HCT116 (cell line): ENCODE results near the gene ABR. TPM values are rescaled to one million over a fixed set of nuclear protein-coding genes. Genes with fewer than 3 reads are reported as not detected.

Experiments used
- ATAC-seq: fragments of 200-7000 bp; cut with Tn5 transposase; 2 replicates; pipeline ENCODE4 v1.9.1; 2020; ENCODE audit warnings: mild to moderate bottlenecking, moderate library complexity
- BruUV-seq: library from RNA; stranded (reverse); fragments of 400-500 nt; replicated peaks from 2 replicates; lab custom pipeline; 2021; lab: Mats Ljungman, UMichigan
- CTCF ChIA-PET: fragments of 300-600 bp; sonication (Branson Sonifier 250); formaldehyde crosslinking; loops from one replicate; lab custom pipeline; 2021; ENCODE audit warnings: antibody characterized with exemption; lab: Charles Lee
- POLR2A ChIA-PET: fragments of 300-600, 350-600 bp; sonication (Branson Sonifier 250); formaldehyde crosslinking; loops from one replicate; lab custom pipeline; 2021; ENCODE audit warnings: antibody characterized with exemption; lab: Charles Lee
- RAD21 ChIA-PET, 2 experiments: fragments of 300-600 bp; sonication (Branson Sonifier 250); formaldehyde crosslinking; loops; one replicate each; lab custom pipeline; 2023; ENCODE audit warnings: low total read pairs in 2 of 2; ENCODE audit not compliant: uncharacterized antibody in 2 of 2, unreplicated experiment in 2 of 2, low non-redundant PET in 1 of 2; lab: Charles Lee
- DNase-seq: peaks from one replicate; pipeline ENCODE4 v3.0.0-alpha.2; 2010; ENCODE audit warnings: low read depth, low spot score
- H2AFZ ChIP-seq: fragments of 200-600 bp; shearing (Covaris generic), sonication (generic); 2 replicates; pipeline ENCODE4 v1.6.1; 2017; ENCODE audit warnings: low read depth, mixed run types, mixed read lengths, antibody characterized with exemption, low read length; ENCODE audit not compliant: poor library complexity, severe bottlenecking
- H3K27ac ChIP-seq: 2 replicates; pipeline ENCODE4 v1.5.1; 2012; ENCODE audit warnings: low read depth, low read length
- H3K27me3 ChIP-seq: fragments of 200-600 bp; sonication (generic); 2 replicates; pipeline ENCODE4 v1.6.1; 2016; ENCODE audit warnings: mixed run types, low read length, mixed read lengths; ENCODE audit not compliant: insufficient read depth
- H3K36me3 ChIP-seq, 2 experiments: fragments of 200-500 bp in 1 of 2; fragments of 200-600 bp in 1 of 2; sonication (Bioruptor generic) in 1 of 2; sonication (generic) in 1 of 2; 2 replicates each; pipeline versions ENCODE4 v1.5.1 to v1.6.1; 2014 to 2016; ENCODE audit warnings: low read length in 2 of 2, inconsistent platforms in 1 of 2, mixed read lengths in 1 of 2, mixed run types in 1 of 2; ENCODE audit not compliant: insufficient read depth in 2 of 2, control insufficient read depth in 1 of 2
- H3K4me1 ChIP-seq, 2 experiments: fragments of 200-600 bp in 1 of 2; sonication (generic) in 1 of 2; 2 replicates each; pipeline versions ENCODE4 v1.5.1 to v1.6.1; 2012 to 2017; ENCODE audit warnings: low read length in 2 of 2, inconsistent platforms in 1 of 2, mild to moderate bottlenecking in 1 of 2, mixed read lengths in 1 of 2, mixed run types in 1 of 2, moderate library complexity in 1 of 2; ENCODE audit not compliant: insufficient read depth in 2 of 2, control insufficient read depth in 1 of 2
- H3K4me2 ChIP-seq: fragments of 200-600 bp; sonication (generic); 2 replicates; pipeline ENCODE4 v1.6.1; 2017; ENCODE audit warnings: mixed run types, low read length, mixed read lengths
- H3K4me3 ChIP-seq, 2 experiments: fragments of 200-600 bp in 1 of 2; sonication (generic) in 1 of 2; replicated peaks in 1 of 2; 2 replicates each; pipeline ENCODE4 v1.5.1; 2011 to 2016; ENCODE audit warnings: low read length in 2 of 2, control low read depth in 1 of 2, low read depth in 1 of 2, mild to moderate bottlenecking in 1 of 2, mixed read lengths in 1 of 2, mixed run types in 1 of 2
- H3K79me2 ChIP-seq: fragments of 200-600 bp; sonication (generic); 2 replicates; pipeline ENCODE4 v1.6.1; 2017; ENCODE audit warnings: mild to moderate bottlenecking, mixed run types, low read length, moderate library complexity, mixed read lengths; ENCODE audit not compliant: insufficient read depth
- H3K9ac ChIP-seq: fragments of 200-600 bp; sonication (generic); 2 replicates; pipeline ENCODE4 v1.6.1; 2016; ENCODE audit warnings: low read length, mixed read lengths
- H3K9me2 ChIP-seq: fragments of 200-600 bp; sonication (generic), shearing (Covaris generic); 2 replicates; pipeline ENCODE4 v1.6.1; 2017; ENCODE audit warnings: mixed run types, mild to moderate bottlenecking, moderate library complexity; ENCODE audit not compliant: insufficient read depth
- H3K9me3 ChIP-seq, 2 experiments: fragments of 200-500 bp in 1 of 2; fragments of 200-600 bp in 1 of 2; sonication (Bioruptor generic) in 1 of 2; sonication (generic) in 1 of 2; 2 replicates each; pipeline ENCODE4 v1.6.1; 2014 to 2017; ENCODE audit warnings: low read length in 2 of 2, mixed read lengths in 2 of 2, inconsistent platforms in 1 of 2, low read depth in 1 of 2, mild to moderate bottlenecking in 1 of 2, mixed run types in 1 of 2, moderate library complexity in 1 of 2; ENCODE audit not compliant: control insufficient read depth in 1 of 2, insufficient read depth in 1 of 2
- H4K20me1 ChIP-seq: fragments of 200-600 bp; sonication (generic), shearing (Covaris generic); 2 replicates; pipeline ENCODE4 v1.6.1; 2017; ENCODE audit warnings: mixed run types, mild to moderate bottlenecking, moderate library complexity; ENCODE audit not compliant: insufficient read depth
- CBX3 ChIP-seq: IDR thresholded peaks from 2 replicates; pipeline ENCODE4 v1.6.1; 2012; ENCODE audit warnings: low read depth
- EGR1 ChIP-seq: IDR thresholded peaks from 2 replicates; pipeline ENCODE4 v1.6.1; 2012; ENCODE audit warnings: low read depth
- ELF1 ChIP-seq: IDR thresholded peaks from 2 replicates; pipeline ENCODE4 v1.6.1; 2012; ENCODE audit warnings: low read depth, borderline replicate concordance
- EZH2 ChIP-seq: fragments of 200-600 bp; sonication (generic); IDR thresholded peaks from 2 replicates; pipeline ENCODE4 v1.6.1; 2017; ENCODE audit warnings: antibody characterized with exemption, mixed run types
- EZH2phosphoT487 ChIP-seq: fragments of 200-600 bp; IDR thresholded peaks from 2 replicates; pipeline ENCODE4 v1.6.1; 2018; ENCODE audit warnings: antibody characterized with exemption, borderline replicate concordance
- POLR2A ChIP-seq: IDR thresholded peaks from 2 replicates; pipeline ENCODE4 v1.7.0; 2011; ENCODE audit warnings: borderline replicate concordance; ENCODE audit not compliant: insufficient read depth, insufficient read length; ENCODE audit errors: extremely low read depth
- POLR2AphosphoS5 ChIP-seq: IDR thresholded peaks from 2 replicates; pipeline ENCODE4 v1.6.1; 2011; ENCODE audit warnings: mild to moderate bottlenecking, low read depth, low read length, moderate library complexity
- RAD21 ChIP-seq: IDR thresholded peaks from 2 replicates; pipeline ENCODE4 v1.6.1; 2012; ENCODE audit warnings: low read depth, mild to moderate bottlenecking
- SP1 ChIP-seq: IDR thresholded peaks from 2 replicates; pipeline ENCODE4 v1.6.1; 2012; ENCODE audit warnings: low read depth
- SRF ChIP-seq: IDR thresholded peaks from 2 replicates; pipeline ENCODE4 v1.6.1; 2012; ENCODE audit warnings: low read depth
- TCF7L2 ChIP-seq: IDR thresholded peaks from 2 replicates; pipeline ENCODE4 v1.7.0; 2011; ENCODE audit warnings: borderline replicate concordance, inconsistent platforms; ENCODE audit not compliant: insufficient read depth, insufficient read length; ENCODE audit errors: extremely low read depth
- ZFX ChIP-seq: fragments of 450-650 bp; IDR thresholded peaks from 2 replicates; pipeline ENCODE4 v1.6.1; 2017
- ZNF274 ChIP-seq: fragments of 200-500 bp; sonication (Bioruptor generic); IDR thresholded peaks from 2 replicates; pipeline ENCODE4 v1.6.1; 2014; ENCODE audit warnings: mild to moderate bottlenecking, low read depth, low read length, inconsistent platforms
- intact Hi-C: fragments of 100-400 bp; cut with micrococcal nuclease; formaldehyde crosslinking; loops from 2 replicates; pipeline ENCODE4 v1.10.0; 2022
- total RNA-seq: library from RNA; stranded (reverse); gene quantifications from one replicate; pipeline ENCODE4 v1.2.1, GENCODE V29; 2021; ENCODE audit not compliant: unreplicated experiment
- TF ChIP-seq, protein P1 (sequence below): IDR thresholded peaks from 2 replicates; pipeline ENCODE4 v1.6.1; 2012
- TF ChIP-seq, protein P2 (sequence below), 3 experiments: fragments of 200-600 bp in 1 of 3; sonication (generic) in 1 of 3; IDR thresholded peaks in 2 of 3; conservative IDR thresholded peaks in 1 of 3; 2 replicates each; pipeline ENCODE4 v1.5.1; 2012 to 2017; ENCODE audit warnings: low read depth in 2 of 3, low read length in 2 of 3, antibody characterized with exemption in 1 of 3, borderline replicate concordance in 1 of 3, control low read depth in 1 of 3, mild to moderate bottlenecking in 1 of 3, mixed read lengths in 1 of 3, mixed run types in 1 of 3, moderate library complexity in 1 of 3; ENCODE audit not compliant: insufficient read depth in 1 of 3
- TF ChIP-seq, protein P3 (sequence below): IDR thresholded peaks from 2 replicates; pipeline ENCODE4 v1.6.1; 2012
- TF ChIP-seq, protein P4 (sequence below): IDR thresholded peaks from 2 replicates; pipeline ENCODE4 v1.6.1; 2012; ENCODE audit warnings: low read depth

ABR gene
- total RNA-seq, 1 experiment from 2014 or later = 58.5 TPM

DNA sequence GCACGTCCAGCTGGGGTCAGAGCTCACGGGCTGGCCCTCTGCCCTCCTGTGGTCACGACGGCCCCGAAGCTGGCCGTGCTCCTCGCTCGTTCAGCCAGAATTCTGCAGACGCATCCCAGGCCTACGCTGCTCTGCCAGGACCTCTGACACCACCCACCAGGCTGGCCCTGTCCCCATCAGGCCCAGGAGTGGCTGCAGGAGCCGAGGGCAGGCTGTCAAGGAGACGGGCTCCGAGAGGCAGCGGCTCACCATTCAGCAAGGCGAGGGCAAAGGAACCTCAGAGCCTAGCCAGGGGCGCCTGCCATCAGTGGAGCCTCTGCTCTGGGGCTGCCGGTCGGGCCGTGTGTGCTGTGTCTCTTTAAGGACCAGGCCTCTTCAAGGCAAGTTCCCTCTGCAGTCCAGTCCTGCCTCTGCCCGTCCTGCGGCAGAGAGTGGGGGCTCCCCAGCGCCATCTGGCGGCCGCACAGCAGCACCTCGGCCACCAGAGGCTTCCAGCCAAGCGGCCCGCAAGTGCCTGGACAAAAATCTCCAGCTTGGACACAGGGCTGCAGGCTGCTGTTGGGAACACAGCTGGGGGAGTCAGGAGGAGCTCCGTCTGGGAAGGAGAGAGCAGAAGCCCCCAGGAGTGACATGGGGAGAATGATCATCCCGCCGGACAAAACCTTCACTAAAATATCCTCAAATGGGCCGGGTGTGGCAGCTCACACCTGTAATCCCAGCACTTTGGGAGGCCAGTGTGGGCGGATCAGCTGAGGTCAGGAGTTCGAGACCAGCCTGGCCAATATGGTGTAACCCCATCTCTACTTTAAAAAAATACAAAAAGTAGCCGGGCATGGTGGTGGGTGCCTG, 7.4 kb upstream of the ABR start:
- ChIA-PET POLR2A (no interaction called here), CTCF (interaction anchor here (0.6 to 4.4 kb wide), 19 partner anchors 10 to 190 kb away, joined by 3 to 64 read pairs (median 5); partner anchors contain the start of gene TIMM22), RAD21 (interaction anchor here (0.6 to 2.2 kb wide), 6 partner anchors 39 to 159 kb away, joined by 3 to 13 read pairs (median 4); no protein-coding TSS in a partner anchor)
- Histone ChIP-seq H3K4me1 (peaks cover 7 to 36% of the 10 kb centered on the region in 2 experiments; a peak in 3 of 4 replicates), H3K9ac (no peak overlapping the region), H3K27me3 (peaks cover 5% of the 10 kb centered on the region; the same call in 1 of the 2 replicates), H3K9me2 (no peaks in the 10 kb centered on the region), H3K79me2 (no peaks in the 10 kb centered on the region), H4K20me1 (no peaks in the 10 kb centered on the region), H3K9me3 (no peaks in the 10 kb centered on the region), H3K4me2 (peak overlapping the region; percentile 43), H3K27ac (no peak overlapping the region), H3K36me3 (no peaks in the 10 kb centered on the region), H2AFZ (peak overlapping the region; percentile 45), H3K4me3 (0 out of 4 replicates have a peak overlapping the region, but pooled peaks of 1 of the 2 experiments have one; percentile 5)
- DNase-seq = peak; percentile 72
- ATAC-seq = peak; percentile 96
- BruUV-seq = no TSS peak
- intact Hi-C loops = loop anchor here (1.0 to 2.0 kb wide), 2 partner anchors 64 to 129 kb away; no protein-coding TSS in a partner anchor
- TF ChIP-seq, protein P1, sequence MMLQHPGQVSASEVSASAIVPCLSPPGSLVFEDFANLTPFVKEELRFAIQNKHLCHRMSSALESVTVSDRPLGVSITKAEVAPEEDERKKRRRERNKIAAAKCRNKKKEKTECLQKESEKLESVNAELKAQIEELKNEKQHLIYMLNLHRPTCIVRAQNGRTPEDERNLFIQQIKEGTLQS = no peak
- TF ChIP-seq CBX3 = no peak
- TF ChIP-seq, protein P2, sequence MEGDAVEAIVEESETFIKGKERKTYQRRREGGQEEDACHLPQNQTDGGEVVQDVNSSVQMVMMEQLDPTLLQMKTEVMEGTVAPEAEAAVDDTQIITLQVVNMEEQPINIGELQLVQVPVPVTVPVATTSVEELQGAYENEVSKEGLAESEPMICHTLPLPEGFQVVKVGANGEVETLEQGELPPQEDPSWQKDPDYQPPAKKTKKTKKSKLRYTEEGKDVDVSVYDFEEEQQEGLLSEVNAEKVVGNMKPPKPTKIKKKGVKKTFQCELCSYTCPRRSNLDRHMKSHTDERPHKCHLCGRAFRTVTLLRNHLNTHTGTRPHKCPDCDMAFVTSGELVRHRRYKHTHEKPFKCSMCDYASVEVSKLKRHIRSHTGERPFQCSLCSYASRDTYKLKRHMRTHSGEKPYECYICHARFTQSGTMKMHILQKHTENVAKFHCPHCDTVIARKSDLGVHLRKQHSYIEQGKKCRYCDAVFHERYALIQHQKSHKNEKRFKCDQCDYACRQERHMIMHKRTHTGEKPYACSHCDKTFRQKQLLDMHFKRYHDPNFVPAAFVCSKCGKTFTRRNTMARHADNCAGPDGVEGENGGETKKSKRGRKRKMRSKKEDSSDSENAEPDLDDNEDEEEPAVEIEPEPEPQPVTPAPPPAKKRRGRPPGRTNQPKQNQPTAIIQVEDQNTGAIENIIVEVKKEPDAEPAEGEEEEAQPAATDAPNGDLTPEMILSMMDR (IDR thresholded peaks at IDR 0.05 in 2 of 3, conservative IDR thresholded peaks at IDR 0.05 in 1 of 3; ENCODE audit: borderline replicate concordance in 1 of 3, insufficient read depth in 1 of 3, low read depth in 2 of 3, low read length in 2 of 3) = peak; percentile 90 to 99 (median 97)
- TF ChIP-seq RAD21 = peak; percentile 85
- TF ChIP-seq ELF1 = no peak
- TF ChIP-seq ZNF274 = no peak
- TF ChIP-seq, protein P3, sequence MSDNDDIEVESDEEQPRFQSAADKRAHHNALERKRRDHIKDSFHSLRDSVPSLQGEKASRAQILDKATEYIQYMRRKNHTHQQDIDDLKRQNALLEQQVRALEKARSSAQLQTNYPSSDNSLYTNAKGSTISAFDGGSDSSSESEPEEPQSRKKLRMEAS = no peak
- TF ChIP-seq SRF = no peak
- TF ChIP-seq POLR2AphosphoS5 = no peak
- peak; percentile 27 for TF ChIP-seq TCF7L2
- no peak for TF ChIP-seq EZH2
- TF ChIP-seq POLR2A = no peak
- peak; percentile 12; the same call in 1 of the 2 replicates for TF ChIP-seq ZFX
- no peak for TF ChIP-seq SP1
- TF ChIP-seq, protein P4, sequence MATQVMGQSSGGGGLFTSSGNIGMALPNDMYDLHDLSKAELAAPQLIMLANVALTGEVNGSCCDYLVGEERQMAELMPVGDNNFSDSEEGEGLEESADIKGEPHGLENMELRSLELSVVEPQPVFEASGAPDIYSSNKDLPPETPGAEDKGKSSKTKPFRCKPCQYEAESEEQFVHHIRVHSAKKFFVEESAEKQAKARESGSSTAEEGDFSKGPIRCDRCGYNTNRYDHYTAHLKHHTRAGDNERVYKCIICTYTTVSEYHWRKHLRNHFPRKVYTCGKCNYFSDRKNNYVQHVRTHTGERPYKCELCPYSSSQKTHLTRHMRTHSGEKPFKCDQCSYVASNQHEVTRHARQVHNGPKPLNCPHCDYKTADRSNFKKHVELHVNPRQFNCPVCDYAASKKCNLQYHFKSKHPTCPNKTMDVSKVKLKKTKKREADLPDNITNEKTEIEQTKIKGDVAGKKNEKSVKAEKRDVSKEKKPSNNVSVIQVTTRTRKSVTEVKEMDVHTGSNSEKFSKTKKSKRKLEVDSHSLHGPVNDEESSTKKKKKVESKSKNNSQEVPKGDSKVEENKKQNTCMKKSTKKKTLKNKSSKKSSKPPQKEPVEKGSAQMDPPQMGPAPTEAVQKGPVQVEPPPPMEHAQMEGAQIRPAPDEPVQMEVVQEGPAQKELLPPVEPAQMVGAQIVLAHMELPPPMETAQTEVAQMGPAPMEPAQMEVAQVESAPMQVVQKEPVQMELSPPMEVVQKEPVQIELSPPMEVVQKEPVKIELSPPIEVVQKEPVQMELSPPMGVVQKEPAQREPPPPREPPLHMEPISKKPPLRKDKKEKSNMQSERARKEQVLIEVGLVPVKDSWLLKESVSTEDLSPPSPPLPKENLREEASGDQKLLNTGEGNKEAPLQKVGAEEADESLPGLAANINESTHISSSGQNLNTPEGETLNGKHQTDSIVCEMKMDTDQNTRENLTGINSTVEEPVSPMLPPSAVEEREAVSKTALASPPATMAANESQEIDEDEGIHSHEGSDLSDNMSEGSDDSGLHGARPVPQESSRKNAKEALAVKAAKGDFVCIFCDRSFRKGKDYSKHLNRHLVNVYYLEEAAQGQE = no peak
- peak; percentile 46; the same call in 1 of the 2 replicates for TF ChIP-seq EGR1
- no peak for TF ChIP-seq EZH2phosphoT487
